ENCODE data around the gene RNF144A. TPM values are rescaled to one million over a fixed set of nuclear protein-coding genes. Genes with fewer than 3 reads are reported as not detected.
A peak's percentile ranks its signal among the peaks of the same experiment; 100 is the strongest.

The RNF144A gene
- total RNA-seq, 2 donors from 2014 or later: 52.7 to 109 TPM

DNA sequence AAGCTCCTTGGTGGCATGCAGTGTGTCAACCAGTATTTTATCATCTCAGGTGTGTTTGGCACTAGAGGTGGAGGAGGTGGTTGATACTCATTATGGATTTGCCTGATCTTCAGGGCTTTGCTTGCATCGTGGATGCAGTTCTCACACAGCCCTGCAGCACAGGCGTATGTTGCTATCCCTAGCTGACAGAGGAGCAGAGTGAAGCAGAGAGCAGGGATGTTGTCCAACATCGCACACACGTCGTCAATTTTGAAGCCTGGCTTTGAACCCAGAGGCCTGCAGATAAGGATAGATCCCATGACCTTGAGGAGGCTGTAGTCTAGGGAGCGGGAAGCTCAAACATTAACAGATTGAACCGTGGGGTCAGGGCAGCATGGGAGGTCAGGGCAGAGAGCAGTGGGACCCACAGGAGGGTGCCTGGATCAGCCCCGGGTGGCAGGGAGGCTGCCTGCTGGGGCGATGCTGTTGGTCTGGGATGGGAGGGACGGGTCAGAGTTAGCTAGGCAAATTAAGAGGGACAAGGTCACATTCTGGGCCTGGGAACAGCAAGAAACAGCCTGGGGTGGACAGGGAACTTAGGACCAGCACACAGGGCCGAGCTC, 4.2 kb downstream of the RNF144A start:
- H3K27me3 ChIP-seq: no peaks in the 10 kb centered on the region
- no peak overlapping the region for H3K4me3 ChIP-seq
- peak overlapping the region; percentile 58 to 94 (median 75) for H3K27ac ChIP-seq
- TF ChIP-seq CTCF (IDR thresholded peaks at IDR 0.05) (peak in 2 of 7 experiments; percentile 9 to 12), POLR2A (IDR thresholded peaks at IDR 0.05) (peak in 2 of 3 donors; percentile 34 to 44)
- no peak for ATAC-seq
- H3K9me3 ChIP-seq: no peaks in the 10 kb centered on the region
- WGBS, 2 donors: 27 to 28% methylated on average over 9 to 11 of the region's 11 CpGs
- intact Hi-C loops (cut with DNase I): loop anchor here (10.0 kb wide), 1 partner anchor 63 kb away; no protein-coding TSS in a partner anchor
- H3K36me3 ChIP-seq (replicated peaks in 1 of 2; ENCODE audit: insufficient read depth in 1 of 2, low read depth in 2 of 2): no peaks in the 10 kb centered on the region
- H3K4me1 ChIP-seq: peaks cover 84% of the 10 kb centered on the region
- DNase-seq: peak in 3 of 4 donors; percentile 37 to 52 (median 44)

GRCh38 chr2:6922201-6922656, 5.0 kb downstream of the RNF144A start:
- peak overlapping the region in 3 of 4 donors; percentile 71 to 94 (median 79) for H3K27ac ChIP-seq
- intact Hi-C loops (cut with DNase I): loop anchor here (10.0 kb wide), 1 partner anchor 63 kb away; no protein-coding TSS in a partner anchor
- H3K36me3 ChIP-seq (replicated peaks in 1 of 2; ENCODE audit: insufficient read depth in 1 of 2, low read depth in 2 of 2): no peaks in the 10 kb centered on the region
- H3K4me1 ChIP-seq: peaks cover 85% of the 10 kb centered on the region
- no peak overlapping the region for H3K4me3 ChIP-seq
- ATAC-seq (no peak), DNase-seq (peak in 3 of 4 donors; percentile 64 to 70 (median 65))
- no peaks in the 10 kb centered on the region for H3K9me3 ChIP-seq
- WGBS, 2 donors: 52% methylated on average over 7 to 8 of the region's 8 CpGs
- H3K27me3 ChIP-seq: no peaks in the 10 kb centered on the region
- peak in 5 of 7 experiments; percentile 9 to 54 (median 42) for TF ChIP-seq CTCF (IDR thresholded peaks at IDR 0.05)
- TF ChIP-seq POLR2A (IDR thresholded peaks at IDR 0.05): no peak

GRCh38 chr2:6923319-6923718, 6.1 kb downstream of the RNF144A start:
- WGBS, 2 donors: 76 to 87% methylated on average over 10 of the region's 10 CpGs
- no peaks in the 10 kb centered on the region for H3K9me3 ChIP-seq
- no peak overlapping the region for H3K4me3 ChIP-seq
- no peaks in the 10 kb centered on the region for H3K36me3 ChIP-seq (replicated peaks in 1 of 2; ENCODE audit: insufficient read depth in 1 of 2, low read depth in 2 of 2)
- H3K27me3 ChIP-seq: no peaks in the 10 kb centered on the region
- TF ChIP-seq POLR2A (IDR thresholded peaks at IDR 0.05): no peak
- no peak for TF ChIP-seq CTCF (IDR thresholded peaks at IDR 0.05)
- peaks cover 96% of the 10 kb centered on the region for H3K4me1 ChIP-seq
- ATAC-seq: no peak
- peak overlapping the region in 3 of 4 donors; percentile 7 to 71 (median 32) for H3K27ac ChIP-seq
- intact Hi-C loops (cut with DNase I): loop anchor here (10.0 kb wide), 1 partner anchor 61 kb away; no protein-coding TSS in a partner anchor
- no peak for DNase-seq

GRCh38 chr2:6924101-6924923, 7.1 kb downstream of the RNF144A start:
- no peaks in the 10 kb centered on the region for H3K36me3 ChIP-seq (replicated peaks in 1 of 2; ENCODE audit: insufficient read depth in 1 of 2, low read depth in 2 of 2)
- intact Hi-C loops (cut with DNase I): loop anchor here (10.0 kb wide), 1 partner anchor 60 kb away; no protein-coding TSS in a partner anchor
- H3K4me1 ChIP-seq: peaks cover 99% of the 10 kb centered on the region
- 90 to 95% methylated on average over 19 of the region's 19 CpGs for WGBS, 2 donors
- DNase-seq (no peak), ATAC-seq (no peak)
- no peaks in the 10 kb centered on the region for H3K9me3 ChIP-seq
- no peaks in the 10 kb centered on the region for H3K27me3 ChIP-seq
- H3K27ac ChIP-seq: peak overlapping the region; percentile 25 to 73 (median 71)
- H3K4me3 ChIP-seq: no peak overlapping the region
- TF ChIP-seq CTCF (IDR thresholded peaks at IDR 0.05): no peak
- TF ChIP-seq POLR2A (IDR thresholded peaks at IDR 0.05): no peak

Measured in body of pancreas (tissue), 4 donors.